ENCODE data around the gene NFATC3.

Gene NFATC3

GRCh38 chr16:68231384-68232136, 146.4 kb downstream of the NFATC3 start:
- H3K4me3 ChIP-seq (replicated peaks; ENCODE audit: low read depth, low read length): no peak overlapping the region
- no peak for DNase-seq (ENCODE audit: low read depth)
- TF ChIP-seq, protein P1, sequence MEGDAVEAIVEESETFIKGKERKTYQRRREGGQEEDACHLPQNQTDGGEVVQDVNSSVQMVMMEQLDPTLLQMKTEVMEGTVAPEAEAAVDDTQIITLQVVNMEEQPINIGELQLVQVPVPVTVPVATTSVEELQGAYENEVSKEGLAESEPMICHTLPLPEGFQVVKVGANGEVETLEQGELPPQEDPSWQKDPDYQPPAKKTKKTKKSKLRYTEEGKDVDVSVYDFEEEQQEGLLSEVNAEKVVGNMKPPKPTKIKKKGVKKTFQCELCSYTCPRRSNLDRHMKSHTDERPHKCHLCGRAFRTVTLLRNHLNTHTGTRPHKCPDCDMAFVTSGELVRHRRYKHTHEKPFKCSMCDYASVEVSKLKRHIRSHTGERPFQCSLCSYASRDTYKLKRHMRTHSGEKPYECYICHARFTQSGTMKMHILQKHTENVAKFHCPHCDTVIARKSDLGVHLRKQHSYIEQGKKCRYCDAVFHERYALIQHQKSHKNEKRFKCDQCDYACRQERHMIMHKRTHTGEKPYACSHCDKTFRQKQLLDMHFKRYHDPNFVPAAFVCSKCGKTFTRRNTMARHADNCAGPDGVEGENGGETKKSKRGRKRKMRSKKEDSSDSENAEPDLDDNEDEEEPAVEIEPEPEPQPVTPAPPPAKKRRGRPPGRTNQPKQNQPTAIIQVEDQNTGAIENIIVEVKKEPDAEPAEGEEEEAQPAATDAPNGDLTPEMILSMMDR (IDR thresholded peaks at IDR 0.05; ENCODE audit: low read length, missing control alignments): no peak

DNA sequence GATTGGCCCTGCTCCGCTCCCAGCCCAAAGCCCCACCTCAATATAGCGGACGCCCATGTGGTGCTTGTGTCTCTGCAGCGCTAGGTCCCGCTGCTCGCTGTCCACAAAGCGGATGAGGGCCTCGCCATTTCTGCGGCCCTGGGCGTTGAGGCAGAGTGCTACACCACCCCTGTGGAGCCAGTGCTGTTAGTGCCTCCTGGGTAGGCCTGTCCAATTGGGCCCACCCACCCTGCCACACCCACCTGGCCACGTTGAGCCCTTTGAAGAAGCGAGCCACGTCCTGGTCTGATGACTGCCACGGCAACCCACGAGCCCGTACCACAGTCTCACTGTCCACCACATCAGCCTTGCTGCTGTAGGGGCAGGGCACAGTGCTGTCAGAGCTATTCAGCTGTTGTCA, 147.2 kb downstream of the NFATC3 start:
- no peak for DNase-seq (ENCODE audit: low read depth)
- no peak overlapping the region for H3K4me3 ChIP-seq (replicated peaks; ENCODE audit: low read depth, low read length)
- TF ChIP-seq, protein P1 (IDR thresholded peaks at IDR 0.05; ENCODE audit: low read length, missing control alignments): no peak

- TF ChIP-seq, protein P1 (IDR thresholded peaks at IDR 0.05; ENCODE audit: low read length, missing control alignments): no peak
- no peak overlapping the region for H3K4me3 ChIP-seq (replicated peaks; ENCODE audit: low read depth, low read length)
- no peak for DNase-seq (ENCODE audit: low read depth)
Measured at GRCh38 chr16:68233085-68233834, 148.1 kb downstream of the NFATC3 start.

- H3K4me3 ChIP-seq (replicated peaks; ENCODE audit: low read depth, low read length): no peak overlapping the region
- TF ChIP-seq, protein P1 (IDR thresholded peaks at IDR 0.05; ENCODE audit: low read length, missing control alignments): no peak
- no peak for DNase-seq (ENCODE audit: low read depth)
Measured at GRCh38 chr16:68233835-68234187, 148.6 kb downstream of the NFATC3 start.

GRCh38 chr16:68234188-68235107, 149.3 kb downstream of the NFATC3 start:
- TF ChIP-seq, protein P1 (IDR thresholded peaks at IDR 0.05; ENCODE audit: low read length, missing control alignments): no peak
- DNase-seq (ENCODE audit: low read depth): no peak
- H3K4me3 ChIP-seq (replicated peaks; ENCODE audit: low read depth, low read length): no peak overlapping the region

DNA sequence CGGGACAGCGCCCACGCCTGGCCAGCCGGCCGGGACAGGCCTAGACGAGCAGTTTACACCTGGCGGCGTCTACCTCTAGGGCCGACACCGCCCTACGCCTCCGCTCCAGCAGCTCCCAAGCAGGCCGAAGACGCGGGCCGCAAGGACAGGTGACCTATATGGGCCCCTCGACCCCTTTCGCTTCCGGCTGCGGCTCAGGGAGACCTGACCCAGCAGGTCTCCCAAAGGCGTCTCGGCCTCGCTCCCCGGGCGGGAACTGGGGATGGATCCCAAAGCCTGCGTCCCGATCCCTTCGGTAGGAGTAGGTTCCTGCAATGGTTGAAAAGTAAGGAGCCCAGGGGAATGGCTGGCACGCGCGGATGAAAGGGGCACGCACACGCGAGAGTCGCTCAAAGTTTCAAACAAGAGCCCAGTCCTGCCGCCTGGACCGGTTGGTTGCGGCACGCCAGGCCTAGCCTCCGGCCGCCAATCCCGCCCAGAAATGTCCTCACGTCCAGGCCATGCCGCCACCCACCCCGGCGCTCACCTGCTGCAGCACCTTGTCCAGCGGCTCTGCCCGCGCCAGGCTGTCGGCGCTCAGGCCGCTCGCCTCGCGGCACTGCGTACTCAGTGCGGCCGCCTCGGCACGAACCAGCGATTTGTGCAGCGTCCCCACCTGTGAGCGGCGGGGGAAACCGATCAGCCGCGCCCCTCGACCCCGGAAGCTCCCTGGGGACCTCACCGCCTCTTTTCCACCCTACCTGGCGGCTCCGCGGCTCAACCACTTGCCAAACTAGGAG, 150.1 kb downstream of the NFATC3 start:
- DNase-seq (ENCODE audit: low read depth): no peak
- H3K4me3 ChIP-seq (replicated peaks; ENCODE audit: low read depth, low read length): no peak overlapping the region
- TF ChIP-seq, protein P1 (IDR thresholded peaks at IDR 0.05; ENCODE audit: low read length, missing control alignments): no peak
